ENCODE results near the gene TUSC2.
"Not testable (repeated sequence)": the region's sequence is repeated elsewhere in the genome, so short reads cannot be mapped to it uniquely, and the experiment has no call there.

TUSC2 gene

DNA sequence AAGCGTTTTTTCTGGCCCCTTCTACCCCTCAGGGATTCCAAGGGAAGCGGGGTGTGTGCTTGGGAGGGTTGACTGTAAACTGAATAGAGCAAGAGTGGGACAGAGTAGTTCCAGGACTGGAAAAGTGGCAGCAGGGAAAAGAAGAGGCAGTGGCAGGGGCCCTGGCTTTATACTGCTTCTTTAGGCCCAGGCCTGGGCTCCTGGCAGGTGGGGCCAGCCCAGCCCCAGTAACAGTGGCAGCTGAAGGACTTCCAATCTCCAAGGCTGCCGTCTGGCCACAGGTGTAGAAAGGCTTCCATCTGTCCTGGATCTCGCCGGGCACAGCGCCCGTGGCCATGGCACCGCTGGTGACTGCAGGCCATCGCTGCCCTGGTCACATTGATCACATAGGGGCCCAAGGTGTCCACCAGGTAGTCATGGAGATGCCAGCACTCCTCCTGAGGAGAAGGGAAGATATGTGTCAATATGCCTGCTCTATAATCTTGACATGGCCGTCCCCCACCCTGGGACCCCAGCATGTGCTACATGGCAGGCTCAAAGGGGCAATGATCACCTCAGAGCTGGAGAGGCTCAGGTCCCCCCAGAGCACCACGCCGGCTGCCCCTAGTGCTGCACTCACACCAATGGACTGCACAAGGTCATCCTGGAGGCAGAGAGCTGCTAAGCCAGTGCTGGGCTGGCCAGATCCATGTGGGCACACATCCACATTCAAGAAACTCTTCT, 34.8 kb downstream of the TUSC2 start:
- DNase-seq, result no peak

DNA sequence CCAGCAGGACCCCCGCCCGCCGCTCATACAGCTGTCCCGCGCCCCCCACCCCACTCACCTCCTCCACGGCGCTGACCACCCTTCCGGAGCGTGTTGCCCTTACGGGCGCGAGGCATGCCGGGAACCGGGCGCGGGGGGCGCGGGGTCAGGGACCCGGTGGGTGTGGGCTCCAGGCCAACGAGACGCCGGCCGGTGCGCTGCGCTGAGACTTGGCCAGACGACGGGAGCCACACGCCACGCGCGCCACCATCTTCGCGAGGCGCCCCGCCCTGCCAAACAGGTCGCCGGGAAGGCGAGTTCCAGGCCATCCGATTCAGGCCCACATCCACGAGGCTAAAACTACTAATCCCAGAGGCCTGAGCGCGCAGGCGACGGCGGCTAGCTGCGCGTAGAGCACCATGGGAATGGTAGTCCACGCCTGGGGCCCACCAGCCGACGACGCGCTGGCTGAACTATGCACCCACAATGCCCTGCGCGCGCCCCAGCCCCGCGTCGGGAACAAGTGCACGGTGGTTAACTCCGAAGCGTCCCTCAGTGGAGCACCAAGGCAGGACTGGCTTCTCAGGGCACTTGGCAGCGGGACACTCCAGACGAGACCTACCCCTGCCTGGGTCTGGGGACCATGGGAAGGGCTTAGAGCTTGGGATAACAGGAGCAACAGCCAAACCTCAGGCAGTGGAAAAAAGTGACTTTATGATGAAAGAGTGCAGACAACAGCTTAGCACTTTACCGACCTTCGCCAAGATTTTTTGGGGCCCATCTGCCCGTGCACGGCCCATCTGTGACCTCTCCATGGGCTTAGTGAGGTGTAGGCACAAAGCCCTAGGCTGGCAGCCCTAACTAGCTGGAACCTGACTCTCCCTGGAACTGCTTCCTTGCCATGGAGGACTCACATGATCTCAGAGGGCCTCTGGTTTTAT, 35.6 kb downstream of the TUSC2 start, which contains the start of gene IFRD2:
Gene IFRD2, minus strand, starts transcription at position 271 of the 920 bp plus-strand sequence. Its CDS starts 155 bp downstream, at position 116.
- peak; percentile 96 for DNase-seq

DNA sequence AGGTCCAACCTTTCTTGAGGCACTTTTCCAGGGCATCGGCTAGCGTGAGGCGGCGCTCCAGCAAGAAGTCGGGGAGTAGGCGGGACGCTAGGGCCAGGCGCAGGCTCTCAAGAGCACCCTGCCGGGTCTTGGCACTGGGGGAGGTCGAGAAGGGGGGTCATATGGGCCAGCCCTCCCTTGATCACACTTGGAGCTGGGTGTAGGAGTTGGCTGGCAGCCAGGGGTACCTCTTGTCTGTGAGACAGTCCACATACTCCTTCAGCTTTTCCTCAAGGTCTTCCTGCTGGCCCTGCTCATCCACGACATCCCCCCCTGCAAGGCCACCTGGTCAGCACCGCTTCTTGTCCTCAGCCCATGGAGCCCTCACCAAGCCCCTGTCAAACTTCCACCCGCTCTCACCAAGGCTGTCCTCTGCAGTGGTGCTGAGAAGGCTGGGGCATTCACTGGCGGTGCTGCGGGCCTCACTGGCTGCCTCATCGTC, 37.8 kb downstream of the TUSC2 start:
- DNase-seq, result no peak

DNA sequence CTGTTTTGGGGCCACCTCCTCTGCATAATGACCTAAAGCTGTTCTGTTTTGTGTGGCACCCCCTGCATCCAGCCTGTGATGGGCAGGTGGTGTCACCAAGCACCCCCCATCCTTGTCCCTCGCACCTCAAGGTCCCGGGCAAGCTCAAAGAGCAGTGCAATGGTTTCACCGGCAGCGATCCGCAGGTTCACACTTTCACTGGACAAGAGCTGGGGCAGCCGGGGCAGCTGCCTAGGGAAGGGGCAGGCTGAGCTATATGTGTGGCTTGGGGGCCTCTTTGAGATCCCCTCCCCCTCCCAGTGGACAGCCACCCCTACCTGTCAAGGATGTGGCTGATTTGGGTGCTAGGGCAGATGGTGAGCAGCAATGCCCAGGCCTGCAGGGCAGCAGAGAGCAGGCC, 38.9 kb downstream of the TUSC2 start:
- DNase-seq, result no peak

DNA sequence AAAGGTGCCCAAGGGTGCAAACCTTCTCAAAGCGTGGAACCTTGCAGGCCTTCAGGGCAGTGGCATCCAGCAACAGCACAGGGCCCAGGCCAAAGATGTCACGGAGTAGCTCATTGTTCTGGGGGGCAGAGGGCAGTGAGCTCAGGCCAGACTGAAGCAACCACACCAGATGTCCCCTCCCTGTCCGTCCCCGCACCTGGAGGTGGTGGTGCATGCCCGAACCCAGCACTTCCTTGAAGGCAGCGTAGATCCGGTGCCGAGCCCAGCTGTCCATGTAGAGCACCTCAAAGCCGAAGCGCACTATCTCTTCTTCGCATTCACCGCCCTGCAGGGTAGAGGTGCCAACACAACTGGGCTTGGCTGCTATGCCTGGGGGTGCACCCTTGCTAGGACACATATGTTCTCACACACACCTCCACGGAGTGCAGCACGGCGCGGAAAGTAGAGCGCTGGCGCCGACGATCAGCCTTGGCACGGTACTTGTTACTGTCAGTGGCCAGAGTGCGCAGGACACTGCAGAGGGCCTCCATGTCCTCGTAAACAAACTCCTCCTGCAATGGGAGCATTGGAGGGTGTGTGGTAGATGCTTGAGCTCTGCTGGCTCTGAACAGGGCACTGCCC, 39.5 kb downstream of the TUSC2 start:
- DNase-seq, result no peak

DNA sequence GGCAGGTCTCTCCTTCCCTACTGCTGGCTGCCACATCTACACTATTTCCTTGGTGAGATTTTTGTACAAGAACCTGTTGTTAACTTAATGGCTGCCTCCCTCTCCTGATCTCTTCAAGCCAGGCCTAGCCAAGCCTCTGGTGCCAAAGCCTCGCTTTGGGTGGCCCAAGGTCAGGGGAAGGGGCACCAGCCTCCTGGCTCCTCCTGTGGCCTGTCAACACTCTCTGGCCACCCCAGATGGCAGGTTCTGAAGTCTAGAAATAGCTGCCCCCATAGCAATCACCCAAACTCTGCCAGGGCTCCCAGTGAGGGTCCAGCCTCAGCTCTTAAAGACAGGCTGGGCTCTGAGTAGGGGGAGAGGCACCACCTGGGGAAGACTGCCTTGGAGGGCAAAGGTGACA, 40.8 kb downstream of the TUSC2 start:
- no peak for DNase-seq

DNA sequence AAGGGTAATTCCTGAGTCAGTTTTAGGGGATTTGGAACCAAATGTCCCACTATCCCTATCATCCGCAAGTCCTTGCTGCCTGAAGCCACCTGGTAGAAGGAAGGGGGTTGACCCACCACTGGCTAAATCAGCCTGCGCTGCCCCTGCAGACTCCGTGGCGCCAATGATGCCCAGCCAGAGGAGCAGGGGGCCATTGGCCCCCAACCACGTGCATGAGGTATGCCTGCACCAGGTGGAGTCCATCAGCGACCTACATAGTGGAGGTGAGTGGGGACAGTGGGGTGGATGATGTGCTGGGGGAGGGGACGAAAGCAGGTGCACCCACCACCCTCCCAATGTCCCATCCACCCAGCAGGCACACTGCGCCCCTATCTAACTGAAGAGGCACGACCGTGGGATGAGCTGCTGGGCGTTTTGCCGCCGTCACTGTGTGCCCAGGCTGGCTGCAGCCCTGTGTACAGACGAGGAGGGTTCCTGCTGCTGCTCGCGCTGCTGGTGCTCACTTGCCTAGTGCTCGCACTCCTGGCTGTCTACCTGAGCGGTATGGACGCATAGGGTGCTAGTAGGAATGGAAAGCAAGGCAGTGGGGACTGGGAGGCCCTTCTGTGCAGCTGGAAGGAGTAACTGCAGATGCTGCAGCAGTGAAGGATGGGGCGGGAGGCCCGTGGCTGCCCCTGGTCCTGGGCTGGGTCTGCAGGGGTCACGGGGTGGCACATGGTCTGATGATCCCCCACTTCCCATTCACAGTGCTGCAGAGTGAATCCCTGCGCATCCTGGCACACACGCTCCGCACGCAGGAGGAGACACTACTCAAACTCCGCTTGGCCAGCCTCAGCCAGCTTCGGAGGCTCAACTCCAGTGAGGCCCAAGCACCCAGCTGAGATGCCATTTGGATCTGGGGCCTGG, 41.4 kb downstream of the TUSC2 start:
- DNase-seq, result no peak

DNA sequence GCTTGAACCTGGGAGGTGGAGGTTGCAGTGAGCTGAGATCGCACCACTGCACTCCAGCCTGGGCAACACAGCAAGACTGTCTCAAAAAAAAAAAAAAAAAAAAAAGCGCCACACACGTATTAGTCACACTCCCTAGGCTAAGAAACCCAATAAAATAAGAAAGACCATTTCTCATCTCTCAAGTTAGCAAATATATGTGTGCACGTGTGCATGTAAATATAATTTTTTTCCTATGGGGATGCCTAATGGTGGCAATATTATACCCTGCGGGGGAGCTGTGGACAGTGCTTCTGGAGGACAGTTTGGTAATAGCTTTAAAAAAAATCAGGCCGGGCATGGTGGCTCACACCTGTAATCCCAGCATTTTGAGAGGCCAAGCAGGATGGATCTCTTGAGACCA, 43.9 kb downstream of the TUSC2 start:
- DNase-seq, result not testable (repeated sequence)

DNA sequence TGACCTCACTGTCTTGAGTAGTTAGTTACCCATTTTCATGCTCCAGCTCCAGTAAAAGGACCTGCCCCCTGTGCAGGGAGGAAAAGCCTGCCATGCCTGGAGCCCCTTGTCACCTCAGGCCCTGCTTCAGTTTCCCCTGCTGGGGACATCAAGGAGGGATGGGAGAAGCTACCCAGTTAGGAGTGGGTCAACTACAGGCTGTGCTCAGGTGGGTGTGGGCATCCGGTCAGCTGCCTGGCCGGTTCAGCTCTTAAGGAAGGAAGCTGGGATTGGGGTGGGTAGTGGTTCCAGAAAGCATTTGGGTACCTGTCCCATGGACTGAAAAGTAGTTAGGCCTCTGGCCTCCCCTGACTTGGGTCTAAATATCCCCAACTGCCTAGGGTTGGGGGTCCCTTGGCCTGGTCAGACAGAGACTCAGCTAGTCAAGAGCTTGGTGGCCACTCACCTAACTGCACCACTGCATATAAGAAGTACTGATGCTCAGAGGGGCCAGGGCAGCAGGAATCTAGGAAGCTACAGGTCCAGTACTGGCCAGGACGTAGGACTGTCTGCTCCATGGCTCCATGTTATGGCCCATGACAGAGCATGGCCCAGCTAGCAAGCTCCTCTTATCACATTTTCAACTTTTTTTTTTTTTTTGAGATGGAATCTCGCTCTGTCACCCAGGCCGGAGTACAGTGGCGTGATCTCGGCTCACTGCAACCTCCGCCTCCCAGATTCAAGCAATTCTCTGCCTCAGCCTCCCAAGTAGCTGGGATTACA, 48.6 kb downstream of the TUSC2 start:
- DNase-seq, result no peak

DNA sequence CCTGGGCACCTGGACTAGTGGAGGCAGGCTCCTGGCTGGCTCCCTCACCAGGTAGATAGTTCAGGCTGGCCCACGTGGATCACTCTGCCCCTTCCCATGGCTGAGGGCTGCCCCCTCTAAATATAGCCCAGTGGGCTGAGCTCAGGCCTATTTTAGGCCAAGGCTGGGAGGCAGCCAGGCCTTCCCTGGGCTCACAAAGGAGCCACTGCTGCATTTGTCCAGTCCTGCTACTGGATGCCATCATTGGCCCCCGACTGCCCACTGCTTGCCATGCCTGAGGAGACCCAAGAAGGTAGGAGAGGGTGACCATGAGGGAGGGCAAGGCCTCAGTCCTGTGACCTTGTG, 49.2 kb downstream of the TUSC2 start, which contains the start of gene LSMEM2:
Gene LSMEM2, plus strand, starts transcription at position 208 of the 345 bp plus-strand sequence. Its CDS starts 27 bp downstream, at position 235.
- DNase-seq, result no peak

DNA sequence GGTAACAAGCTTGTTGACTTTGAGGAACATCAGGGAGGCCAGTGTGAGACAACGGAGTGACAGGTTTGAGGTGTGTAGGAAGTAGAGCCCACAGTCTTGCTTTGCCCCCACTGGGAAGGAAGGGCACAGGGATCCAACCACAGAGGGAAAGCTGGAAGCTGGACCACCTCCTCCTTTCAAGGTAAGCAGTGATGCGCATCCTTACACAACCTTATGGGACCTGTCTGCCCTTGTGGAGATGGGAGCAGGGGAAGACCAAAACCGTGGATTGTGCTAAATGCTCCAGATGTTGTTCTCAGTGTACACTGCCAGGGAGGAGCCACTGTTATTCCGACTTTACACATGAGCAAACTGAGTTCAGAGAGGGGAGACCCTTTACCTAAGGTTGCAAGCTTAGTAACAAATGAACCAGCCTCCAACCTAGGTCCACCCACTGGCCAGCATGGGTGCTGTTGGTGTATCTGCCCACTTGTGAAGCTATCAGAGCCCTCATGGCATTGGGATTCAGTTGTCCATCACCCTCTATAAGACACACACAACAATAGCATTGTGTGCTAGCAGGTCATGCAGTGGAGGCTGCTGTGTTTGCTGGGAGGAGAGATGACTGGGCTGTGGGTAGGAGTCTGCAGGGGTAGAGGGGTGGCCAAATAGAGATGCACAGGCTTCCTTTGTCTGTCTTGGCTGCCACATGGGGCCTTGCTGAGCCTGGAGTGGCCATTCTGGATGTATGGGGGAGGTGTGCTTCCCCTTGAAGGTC, 49.7 kb downstream of the TUSC2 start:
- no peak for DNase-seq

DNA sequence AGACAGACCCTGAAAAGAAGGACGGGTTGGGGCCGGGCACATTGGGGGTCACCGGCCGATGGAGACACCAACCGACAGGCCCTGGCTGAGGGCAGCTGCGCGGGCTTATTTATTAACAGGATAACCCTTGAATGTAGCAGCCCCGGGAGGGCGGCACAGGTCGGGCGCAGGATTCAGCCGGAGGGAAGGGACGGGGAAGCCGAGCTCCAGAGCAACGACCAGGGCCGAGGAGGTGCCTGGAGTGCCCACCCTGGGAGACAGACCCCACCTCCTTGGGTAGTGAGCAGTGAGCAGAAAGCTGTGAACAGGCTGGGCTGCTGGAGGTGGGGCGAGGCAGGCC, 51.3 kb downstream of the TUSC2 start:
- no peak for DNase-seq

DNA sequence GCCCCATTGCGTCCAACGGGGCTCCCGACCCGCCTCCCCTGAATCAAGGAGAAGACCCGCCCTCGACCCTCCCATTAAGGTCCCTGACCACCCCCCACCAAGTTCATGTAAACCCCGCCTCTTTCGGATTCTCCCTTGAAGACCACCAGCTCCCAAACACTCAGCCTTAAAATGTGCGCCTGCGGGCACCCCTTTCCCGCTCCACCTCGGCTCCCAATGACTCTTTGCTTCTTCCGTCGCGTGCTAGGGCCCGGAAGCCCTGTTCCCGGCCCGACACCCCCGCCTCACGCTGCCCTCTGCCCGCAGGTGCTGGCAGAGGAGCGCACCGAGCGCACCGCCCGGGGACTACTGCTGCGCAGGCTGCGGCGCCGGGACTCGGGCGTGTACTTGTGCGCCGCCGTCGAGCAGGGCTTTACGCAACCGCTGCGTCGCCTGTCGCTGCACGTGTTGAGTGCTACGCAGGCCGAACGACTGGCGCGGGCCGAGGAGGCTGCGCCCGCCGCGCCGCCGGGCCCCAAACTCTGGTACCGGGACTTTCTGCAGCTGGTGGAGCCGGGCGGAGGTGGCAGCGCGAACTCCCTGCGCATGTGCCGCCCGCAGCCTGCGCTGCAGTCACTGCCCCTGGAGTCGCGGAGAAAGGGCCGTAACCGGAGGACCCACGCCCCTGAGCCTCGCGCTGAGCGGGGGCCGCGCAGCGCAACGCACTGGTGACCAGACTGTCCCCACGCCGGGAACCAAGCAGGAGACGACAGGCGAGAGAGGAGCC, 51.8 kb downstream of the TUSC2 start:
- no peak for DNase-seq

DNA sequence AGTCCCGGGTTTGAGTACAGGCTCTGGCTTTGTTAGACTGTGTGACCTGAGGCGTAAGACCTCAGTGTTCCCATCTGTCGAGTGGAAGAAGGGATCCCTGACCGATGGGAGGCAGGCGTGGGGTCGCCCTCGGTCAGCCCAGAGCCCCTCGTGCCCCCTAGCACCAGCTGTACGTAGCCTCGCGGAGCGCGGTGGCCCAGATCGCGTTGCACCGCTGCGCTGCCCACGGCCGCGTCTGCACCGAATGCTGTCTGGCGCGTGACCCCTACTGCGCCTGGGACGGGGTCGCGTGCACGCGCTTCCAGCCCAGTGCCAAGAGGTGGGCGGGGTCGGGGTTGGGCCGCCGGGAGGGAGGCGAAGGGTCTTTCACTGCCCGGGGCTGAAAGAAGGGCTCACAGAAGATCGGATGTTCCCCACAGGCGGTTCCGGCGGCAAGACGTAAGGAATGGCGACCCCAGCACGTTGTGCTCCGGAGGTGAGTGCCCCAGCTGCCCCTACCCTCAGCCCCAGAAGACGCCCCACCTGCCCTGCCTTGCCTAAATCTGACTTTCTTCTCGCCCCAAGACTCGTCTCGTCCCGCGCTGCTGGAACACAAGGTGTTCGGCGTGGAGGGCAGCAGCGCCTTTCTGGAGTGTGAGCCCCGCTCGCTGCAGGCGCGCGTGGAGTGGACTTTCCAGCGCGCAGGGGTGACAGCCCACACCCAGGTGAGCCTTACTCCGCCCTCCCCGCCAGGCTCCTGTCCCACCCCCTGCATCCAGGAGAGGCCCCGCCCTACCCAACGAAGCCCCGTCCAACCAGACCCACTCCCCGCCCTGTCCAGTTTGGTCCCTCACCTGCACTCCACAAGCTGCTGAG, 52.7 kb downstream of the TUSC2 start:
- no peak for DNase-seq
